SK-N-SH (cell line): ENCODE measurements around the gene DCLK1. TPM values are rescaled to one million over a fixed set of nuclear protein-coding genes. Genes with fewer than 3 reads are reported as not detected.

Source experiments
- CTCF ChIA-PET: fragments of 300-600, 350-600 bp; formaldehyde crosslinking; extraction: SDS; loops from one replicate; lab custom pipeline; 2021; lab: Yijun Ruan, JAX
- POLR2A ChIA-PET: fragments of 350-600 bp; sonication (Branson Sonifier 250); formaldehyde crosslinking; extraction: SDS; loops from one replicate; lab custom pipeline; 2020; ENCODE audit warnings: antibody characterized with exemption, inconsistent platforms; lab: Yijun Ruan, JAX
- DNase-seq: peaks from one replicate; pipeline ENCODE4 v3.0.0; 2012
- H2AFZ ChIP-seq: fragments of 200-600 bp; sonication (generic); 2 replicates; pipeline ENCODE4 v1.8.1; 2016; ENCODE audit warnings: antibody characterized with exemption, mild to moderate bottlenecking, low read depth
- H3F3A ChIP-seq: fragments of 200-600 bp; sonication (generic); replicated peaks from 2 replicates; pipeline ENCODE3; 2016; ENCODE audit warnings: antibody characterized with exemption, mild to moderate bottlenecking; ENCODE audit not compliant: insufficient read depth
- H3K27ac ChIP-seq, 2 experiments: fragments of 200-500 bp in 1 of 2; fragments of 200-600 bp in 1 of 2; sonication (Bioruptor generic) in 1 of 2; sonication (generic), shearing (Covaris generic) in 1 of 2; 2 replicates each; pipeline versions ENCODE4 v1.5.1 to v1.6.1; 2014 to 2016; ENCODE audit warnings: low read depth in 2 of 2, inconsistent platforms in 1 of 2, low read length in 1 of 2, mild to moderate bottlenecking in 1 of 2, mixed read lengths in 1 of 2
- H3K27me3 ChIP-seq: fragments of 200-600 bp; sonication (generic), shearing (Covaris generic); 2 replicates; pipeline ENCODE4 v1.6.1; 2016; ENCODE audit warnings: mixed run types; ENCODE audit not compliant: insufficient read depth
- H3K36me3 ChIP-seq, 2 experiments: fragments of 200-500 bp in 1 of 2; fragments of 200-600 bp in 1 of 2; sonication (Bioruptor generic) in 1 of 2; sonication (generic) in 1 of 2; replicated peaks in 1 of 2; 2 replicates each; pipeline versions ENCODE3 to v1.5.1; 2014 to 2016; ENCODE audit warnings: low read length in 1 of 2, mild to moderate bottlenecking in 1 of 2; ENCODE audit not compliant: insufficient read depth in 2 of 2, control insufficient read depth in 1 of 2
- H3K4me1 ChIP-seq, 2 experiments: fragments of 200-500 bp in 1 of 2; fragments of 200-600 bp in 1 of 2; sonication (Bioruptor generic) in 1 of 2; sonication (generic), shearing (Covaris generic) in 1 of 2; 2 replicates each; pipeline versions ENCODE4 v1.5.1 to v1.6.1; 2014 to 2016; ENCODE audit warnings: low read depth in 1 of 2, low read length in 1 of 2, mixed run types in 1 of 2; ENCODE audit not compliant: insufficient read depth in 2 of 2, control insufficient read depth in 1 of 2
- H3K4me2 ChIP-seq: fragments of 200-600 bp; sonication (generic), shearing (Covaris generic); 2 replicates; pipeline ENCODE4 v1.6.1; 2017; ENCODE audit warnings: mixed run types
- H3K4me3 ChIP-seq, 2 experiments: fragments of 200-500 bp in 1 of 2; fragments of 200-600 bp in 1 of 2; sonication (Bioruptor generic) in 1 of 2; sonication (generic), shearing (Covaris generic) in 1 of 2; 2 replicates each; pipeline versions ENCODE4 v1.5.1 to v1.8.1; 2014 to 2016; ENCODE audit warnings: low read depth in 2 of 2, inconsistent platforms in 1 of 2, low read length in 1 of 2, mild to moderate bottlenecking in 1 of 2, mixed read lengths in 1 of 2, moderate library complexity in 1 of 2
- H3K79me2 ChIP-seq: fragments of 200-600 bp; sonication (generic); 2 replicates; pipeline ENCODE4 v1.8.1; 2017; ENCODE audit warnings: mild to moderate bottlenecking; ENCODE audit not compliant: insufficient read depth
- H3K9ac ChIP-seq: fragments of 200-600 bp; sonication (generic); 2 replicates; pipeline ENCODE4 v1.6.1; 2017; ENCODE audit warnings: mixed run types
- H3K9me2 ChIP-seq: fragments of 200-600 bp; sonication (generic); 2 replicates; pipeline ENCODE4 v1.6.1; 2017; ENCODE audit warnings: mixed run types
- H3K9me3 ChIP-seq: fragments of 200-600 bp; sonication (generic); 2 replicates; pipeline ENCODE4 v1.6.1; 2017; ENCODE audit warnings: mixed run types, mild to moderate bottlenecking, moderate library complexity
- H4K20me1 ChIP-seq: fragments of 200-600 bp; sonication (generic); 2 replicates; pipeline ENCODE4 v1.6.1; 2017; ENCODE audit warnings: mild to moderate bottlenecking, mixed run types; ENCODE audit not compliant: insufficient read depth
- EP300 ChIP-seq, 2 experiments: IDR thresholded peaks; 2 replicates each; pipeline versions ENCODE4 v1.4.0 to v1.6.1; 2012; ENCODE audit warnings: borderline replicate concordance in 1 of 2, low read depth in 1 of 2, low read length in 1 of 2
- EZH2phosphoT487 ChIP-seq: fragments of 200-600 bp; sonication (generic); IDR thresholded peaks from 2 replicates; pipeline ENCODE4 v1.6.1; 2017; ENCODE audit warnings: low read depth, mixed run types, mild to moderate bottlenecking, antibody characterized with exemption, moderate library complexity, borderline replicate concordance
- FOSL2 ChIP-seq: IDR thresholded peaks from 2 replicates; pipeline ENCODE4 v1.4.0; 2012; ENCODE audit warnings: low read depth, mild to moderate bottlenecking, moderate library complexity, borderline replicate concordance
- FOXJ3 ChIP-seq: sonication (generic); formaldehyde crosslinking; IDR thresholded peaks from 2 replicates; pipeline ENCODE4 v1.5.1; 2020; ENCODE audit warnings: mild to moderate bottlenecking, missing genetic modification reagents
- FOXM1 ChIP-seq: IDR thresholded peaks from 2 replicates; pipeline ENCODE4 v1.4.0; 2012; ENCODE audit warnings: low read depth, mild to moderate bottlenecking
- PBX3 ChIP-seq: IDR thresholded peaks from 2 replicates; pipeline ENCODE4; 2012
- RAD21 ChIP-seq: IDR thresholded peaks from 2 replicates; pipeline ENCODE4 v1.6.1; 2012; ENCODE audit warnings: mild to moderate bottlenecking, low read length
- RXRA ChIP-seq: IDR thresholded peaks from 2 replicates; pipeline ENCODE4 v1.4.0; 2012; ENCODE audit warnings: low read depth, mild to moderate bottlenecking, borderline replicate concordance
- SIN3A ChIP-seq: IDR thresholded peaks from 2 replicates; pipeline ENCODE4 v1.6.1; 2012; ENCODE audit warnings: low read depth, mild to moderate bottlenecking, low read length, moderate library complexity, borderline replicate concordance
- TCF12 ChIP-seq: IDR thresholded peaks from 2 replicates; pipeline ENCODE4 v1.4.0; 2012
- USF2 ChIP-seq: fragments of 150-350 bp; IDR thresholded peaks from 2 replicates; pipeline ENCODE4 v1.6.1; 2017; ENCODE audit warnings: antibody characterized with exemption, low read length, low read depth, borderline replicate concordance
- WGBS: methylation state at CpG from one replicate; pipeline ENCODE4 v1.1.6; 2017; ENCODE audit warnings: low lambda C conversion rate; 5-methylcytosine and 5-hydroxymethylcytosine counted together
- polyA plus RNA-seq, 3 experiments: library from polyadenylated mRNA; depleted of rRNA; stranded (reverse); fragments of >200 nt; gene quantifications; 2 replicates each; pipeline ENCODE4 v1.2.3, GENCODE V29; 2012
- TF ChIP-seq, protein P1 (sequence below): fragments of 200-600 bp; sonication (generic); IDR thresholded peaks from 2 replicates; pipeline ENCODE4 v1.6.1; 2017; ENCODE audit warnings: antibody characterized with exemption, mild to moderate bottlenecking, moderate library complexity
- TF ChIP-seq, protein P2 (sequence below): IDR thresholded peaks from 2 replicates; pipeline ENCODE4 v1.4.0; 2012; ENCODE audit warnings: low read depth, borderline replicate concordance

The DCLK1 gene
- polyA plus RNA-seq, 1 of the 3 experiments (the other 2 are of a cell fraction), result 1.1 TPM

DNA sequence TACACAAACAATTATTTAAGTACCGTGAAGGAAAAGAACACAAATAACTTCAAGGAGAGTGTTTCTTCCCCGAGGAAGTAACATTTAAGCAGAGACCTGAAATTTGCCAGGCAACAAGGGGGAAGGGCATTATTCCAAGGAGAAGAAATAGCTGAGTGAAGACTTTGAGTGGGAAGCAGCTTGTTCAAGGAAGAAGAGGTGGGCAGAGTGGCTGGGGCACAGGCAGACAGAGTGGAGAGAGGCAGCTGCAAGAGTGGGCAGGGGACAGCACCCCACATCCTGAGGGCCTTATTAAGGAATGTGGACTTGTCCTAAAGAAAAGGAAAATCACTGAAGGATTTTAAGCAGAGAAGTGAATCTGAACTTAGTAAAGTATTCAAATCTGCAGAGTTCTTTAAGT, 4.7 kb upstream of the DCLK1 start:
- CTCF ChIA-PET, result interaction anchor here (2.4 kb wide), 1 partner anchor 157 kb away, joined by 5 read pairs; no protein-coding TSS in a partner anchor
- H4K20me1 ChIP-seq, result no peaks in the 10 kb centered on the region
- DNase-seq, result no peak
- POLR2A ChIA-PET, result no interaction called here
- peaks cover 3 to 8% of the 10 kb centered on the region in 2 experiments; a peak in 2 of 4 replicates for H3K4me1 ChIP-seq
- no peak overlapping the region for H3K4me2 ChIP-seq
- no peaks in the 10 kb centered on the region for H3K36me3 ChIP-seq
- no peak overlapping the region for H3K4me3 ChIP-seq
- TF ChIP-seq FOSL2 (no peak), EP300 (IDR thresholded peaks at IDR 0.05; ENCODE audit: borderline replicate concordance in 1 of 2, low read depth in 1 of 2, low read length in 1 of 2) (no peak), USF2 (no peak), SIN3A (no peak), TCF12 (no peak), FOXJ3 (CRISPR knock-in tag) (no peak), EZH2phosphoT487 (no peak), RAD21 (no peak), RXRA (no peak), PBX3 (no peak), FOXM1 (no peak)
- TF ChIP-seq, protein P1, sequence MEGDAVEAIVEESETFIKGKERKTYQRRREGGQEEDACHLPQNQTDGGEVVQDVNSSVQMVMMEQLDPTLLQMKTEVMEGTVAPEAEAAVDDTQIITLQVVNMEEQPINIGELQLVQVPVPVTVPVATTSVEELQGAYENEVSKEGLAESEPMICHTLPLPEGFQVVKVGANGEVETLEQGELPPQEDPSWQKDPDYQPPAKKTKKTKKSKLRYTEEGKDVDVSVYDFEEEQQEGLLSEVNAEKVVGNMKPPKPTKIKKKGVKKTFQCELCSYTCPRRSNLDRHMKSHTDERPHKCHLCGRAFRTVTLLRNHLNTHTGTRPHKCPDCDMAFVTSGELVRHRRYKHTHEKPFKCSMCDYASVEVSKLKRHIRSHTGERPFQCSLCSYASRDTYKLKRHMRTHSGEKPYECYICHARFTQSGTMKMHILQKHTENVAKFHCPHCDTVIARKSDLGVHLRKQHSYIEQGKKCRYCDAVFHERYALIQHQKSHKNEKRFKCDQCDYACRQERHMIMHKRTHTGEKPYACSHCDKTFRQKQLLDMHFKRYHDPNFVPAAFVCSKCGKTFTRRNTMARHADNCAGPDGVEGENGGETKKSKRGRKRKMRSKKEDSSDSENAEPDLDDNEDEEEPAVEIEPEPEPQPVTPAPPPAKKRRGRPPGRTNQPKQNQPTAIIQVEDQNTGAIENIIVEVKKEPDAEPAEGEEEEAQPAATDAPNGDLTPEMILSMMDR, result no peak
- TF ChIP-seq, protein P2, sequence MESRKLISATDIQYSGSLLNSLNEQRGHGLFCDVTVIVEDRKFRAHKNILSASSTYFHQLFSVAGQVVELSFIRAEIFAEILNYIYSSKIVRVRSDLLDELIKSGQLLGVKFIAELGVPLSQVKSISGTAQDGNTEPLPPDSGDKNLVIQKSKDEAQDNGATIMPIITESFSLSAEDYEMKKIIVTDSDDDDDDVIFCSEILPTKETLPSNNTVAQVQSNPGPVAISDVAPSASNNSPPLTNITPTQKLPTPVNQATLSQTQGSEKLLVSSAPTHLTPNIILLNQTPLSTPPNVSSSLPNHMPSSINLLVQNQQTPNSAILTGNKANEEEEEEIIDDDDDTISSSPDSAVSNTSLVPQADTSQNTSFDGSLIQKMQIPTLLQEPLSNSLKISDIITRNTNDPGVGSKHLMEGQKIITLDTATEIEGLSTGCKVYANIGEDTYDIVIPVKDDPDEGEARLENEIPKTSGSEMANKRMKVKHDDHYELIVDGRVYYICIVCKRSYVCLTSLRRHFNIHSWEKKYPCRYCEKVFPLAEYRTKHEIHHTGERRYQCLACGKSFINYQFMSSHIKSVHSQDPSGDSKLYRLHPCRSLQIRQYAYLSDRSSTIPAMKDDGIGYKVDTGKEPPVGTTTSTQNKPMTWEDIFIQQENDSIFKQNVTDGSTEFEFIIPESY, result no peak
- H3K79me2 ChIP-seq, result no peaks in the 10 kb centered on the region
- H2AFZ ChIP-seq, result no peak overlapping the region
- no peaks in the 10 kb centered on the region for H3F3A ChIP-seq
- H3K27me3 ChIP-seq, result no peaks in the 10 kb centered on the region
- no peak overlapping the region for H3K9ac ChIP-seq
- H3K9me3 ChIP-seq, result no peaks in the 10 kb centered on the region
- no peaks in the 10 kb centered on the region for H3K9me2 ChIP-seq
- 70% methylated on average over 2 of the region's 2 CpGs for WGBS
- H3K27ac ChIP-seq, result no peak overlapping the region
